Astrocyte of the hippocampus (primary cell): Measurements from ENCODE around the gene GRIA4.

Experiments used
- DNase-seq: peaks from one replicate; pipeline ENCODE4 v3.0.0; 2011; ENCODE audit warnings: low read depth, low spot score

The GRIA4 gene

GRCh38 chr11:105609832-105610781, at the start of gene GRIA4:
TSS of gene GRIA4 (plus strand) at chr11:105610073. CDS start at chr11:105610998, 925 bp downstream.
- peak; percentile 70 for DNase-seq

GRCh38 chr11:105573091-105573490, 36.8 kb upstream of the GRIA4 start:
- no peak for DNase-seq

GRCh38 chr11:105574974-105575373, 34.9 kb upstream of the GRIA4 start:
- no peak for DNase-seq

GRCh38 chr11:105577641-105578040, 32.2 kb upstream of the GRIA4 start:
- DNase-seq = no peak

- no peak for DNase-seq
Observed at GRCh38 chr11:105579111-105579510, 30.8 kb upstream of the GRIA4 start.

- peak; percentile 12 for DNase-seq
Observed at GRCh38 chr11:105582497-105582896, 27.4 kb upstream of the GRIA4 start.

GRCh38 chr11:105588001-105588400, 21.9 kb upstream of the GRIA4 start:
- DNase-seq = peak; percentile 63

GRCh38 chr11:105589346-105589745, 20.5 kb upstream of the GRIA4 start:
- peak; percentile 59 for DNase-seq

- DNase-seq = no peak
Observed at GRCh38 chr11:105592035-105592434, 17.8 kb upstream of the GRIA4 start.

GRCh38 chr11:105598371-105598770, 11.5 kb upstream of the GRIA4 start:
- no peak for DNase-seq

GRCh38 chr11:105603156-105603555, 6.7 kb upstream of the GRIA4 start:
- DNase-seq = no peak

- DNase-seq = peak; percentile 45
Observed at GRCh38 chr11:105609341-105609781, 512 bp upstream of the GRIA4 start.

- DNase-seq = peak; percentile 5
Observed at GRCh38 chr11:105610871-105611571, 1.1 kb downstream of the GRIA4 start.

- DNase-seq = peak; percentile 10
Observed at GRCh38 chr11:105611572-105612441, 1.9 kb downstream of the GRIA4 start.

GRCh38 chr11:105612771-105613170, 2.9 kb downstream of the GRIA4 start:
- DNase-seq = no peak

GRCh38 chr11:105613183-105613582, 3.3 kb downstream of the GRIA4 start:
- DNase-seq = no peak

GRCh38 chr11:105618343-105618955, 8.6 kb downstream of the GRIA4 start:
- no peak for DNase-seq

- DNase-seq = no peak
Observed at GRCh38 chr11:105619556-105619955, 9.7 kb downstream of the GRIA4 start.

GRCh38 chr11:105622016-105622415, 12.1 kb downstream of the GRIA4 start:
- DNase-seq = no peak

GRCh38 chr11:105632316-105632715, 22.4 kb downstream of the GRIA4 start:
- no peak for DNase-seq

- DNase-seq = no peak
Observed at GRCh38 chr11:105635466-105635865, 25.6 kb downstream of the GRIA4 start.
